PC-9 (cell line): ENCODE data around the gene CPED1. TPM values are rescaled to one million over a fixed set of nuclear protein-coding genes. Genes with fewer than 3 reads are reported as not detected.

Experiments
- BruUV-seq: library from RNA; stranded (reverse); fragments of 400-500 nt; replicated peaks from 2 replicates; lab custom pipeline; 2021; lab: Mats Ljungman, UMichigan
- CTCF ChIA-PET: fragments of 300-600 bp; sonication (Branson Sonifier 250); formaldehyde crosslinking; loops from one replicate; lab custom pipeline; 2022; ENCODE audit warnings: antibody characterized with exemption; lab: Charles Lee
- POLR2A ChIA-PET: fragments of 300-600 bp; sonication (Branson Sonifier 250); formaldehyde crosslinking; loops from one replicate; lab custom pipeline; 2022; ENCODE audit warnings: antibody characterized with exemption; ENCODE audit not compliant: unreplicated experiment; lab: Charles Lee
- DNase-seq, 2 experiments: peaks; one replicate each; pipeline versions ENCODE4 v3.0.0 to v3.0.0-alpha.2; 2015 to 2022; ENCODE audit warnings: mixed read lengths in 1 of 2
- H2AFZ ChIP-seq: fragments of 200-600 bp; sonication (generic); 2 replicates; pipeline ENCODE4 v1.8.1; 2017; ENCODE audit warnings: antibody characterized with exemption
- H3F3A ChIP-seq: fragments of 200-600 bp; sonication (generic); 2 replicates; pipeline ENCODE4 v1.8.1; 2017; ENCODE audit warnings: antibody characterized with exemption, mild to moderate bottlenecking, low read depth; ENCODE audit not compliant: insufficient read depth
- H3K27ac ChIP-seq: fragments of 200-600 bp; sonication (generic); 2 replicates; pipeline ENCODE4 v1.6.1; 2016; ENCODE audit warnings: mixed run types
- H3K27me3 ChIP-seq: fragments of 200-600 bp; sonication (generic); 2 replicates; pipeline ENCODE4 v1.6.1; 2016; ENCODE audit warnings: low read depth, mixed run types; ENCODE audit not compliant: insufficient read depth
- H3K36me3 ChIP-seq: fragments of 200-600 bp; sonication (generic); 2 replicates; pipeline ENCODE4 v1.6.1; 2016; ENCODE audit warnings: low read depth, mixed run types
- H3K4me1 ChIP-seq: fragments of 200-600 bp; sonication (generic); replicated peaks from 2 replicates; pipeline ENCODE4 v1.6.1; 2016; ENCODE audit warnings: mixed run types; ENCODE audit not compliant: insufficient read depth
- H3K4me2 ChIP-seq: fragments of 200-600 bp; sonication (generic); 2 replicates; pipeline ENCODE4 v1.6.1; 2017; ENCODE audit warnings: mixed run types
- H3K4me3 ChIP-seq: fragments of 200-600 bp; sonication (generic); 2 replicates; pipeline ENCODE4 v1.6.1; 2016; ENCODE audit warnings: mixed run types
- H3K79me2 ChIP-seq: fragments of 200-600 bp; sonication (generic); 2 replicates; pipeline ENCODE4 v1.6.1; 2017; ENCODE audit warnings: low read depth, mixed run types
- H3K9me2 ChIP-seq: fragments of 200-600 bp; sonication (generic); 2 replicates; pipeline ENCODE4 v1.8.1; 2017; ENCODE audit warnings: mild to moderate bottlenecking; ENCODE audit not compliant: insufficient read depth
- H3K9me3 ChIP-seq: fragments of 200-600 bp; sonication (generic); 2 replicates; pipeline ENCODE4 v1.8.1; 2016; ENCODE audit warnings: low read depth; ENCODE audit not compliant: insufficient read depth
- H4K20me1 ChIP-seq: fragments of 200-600 bp; sonication (generic); 2 replicates; pipeline ENCODE4 v1.8.1; 2017; ENCODE audit not compliant: insufficient read depth
- CTCF ChIP-seq: fragments of 200-600 bp; sonication (generic); conservative IDR thresholded peaks from 2 replicates; pipeline ENCODE4 v1.6.1; 2017; ENCODE audit warnings: mixed run types, antibody characterized with exemption, mild to moderate bottlenecking, moderate library complexity
- EZH2 ChIP-seq: fragments of 200-600 bp; sonication (generic); IDR thresholded peaks from 2 replicates; pipeline ENCODE4 v1.8.0; 2017; ENCODE audit warnings: antibody characterized with exemption, low read depth
- intact Hi-C: fragments of 100-400 bp; cut with micrococcal nuclease; formaldehyde crosslinking; loops from one replicate; pipeline ENCODE4 v1.10.0; 2022; ENCODE audit not compliant: unreplicated experiment
- total RNA-seq: library from RNA; stranded (reverse); gene quantifications from 2 replicates; pipeline ENCODE4 v1.2.3, GENCODE V29; 2021

Gene CPED1
- total RNA-seq, 1 experiment from 2014 or later: 2.4 TPM

GRCh38 chr7:121300685-121301420 lies 312.3 kb downstream of the CPED1 start:
- H3K4me2 ChIP-seq: no peak overlapping the region
- H4K20me1 ChIP-seq: no peaks in the 10 kb centered on the region
- H3K9me3 ChIP-seq: no peaks in the 10 kb centered on the region
- no peaks in the 10 kb centered on the region for H3K27me3 ChIP-seq
- CTCF ChIA-PET: no interaction called here
- no peaks in the 10 kb centered on the region for H3K4me1 ChIP-seq
- no peak overlapping the region for H3K27ac ChIP-seq
- POLR2A ChIA-PET: no interaction called here
- H3K36me3 ChIP-seq: no peaks in the 10 kb centered on the region
- H3K4me3 ChIP-seq: no peak overlapping the region
- no peak overlapping the region for H2AFZ ChIP-seq
- H3K79me2 ChIP-seq: no peaks in the 10 kb centered on the region
- no peaks in the 10 kb centered on the region for H3F3A ChIP-seq
- DNase-seq: no peak
- TF ChIP-seq EZH2 (no peak), CTCF (no peak)
- no TSS peak for BruUV-seq
- intact Hi-C loops: no loop called here
- no peaks in the 10 kb centered on the region for H3K9me2 ChIP-seq

DNA sequence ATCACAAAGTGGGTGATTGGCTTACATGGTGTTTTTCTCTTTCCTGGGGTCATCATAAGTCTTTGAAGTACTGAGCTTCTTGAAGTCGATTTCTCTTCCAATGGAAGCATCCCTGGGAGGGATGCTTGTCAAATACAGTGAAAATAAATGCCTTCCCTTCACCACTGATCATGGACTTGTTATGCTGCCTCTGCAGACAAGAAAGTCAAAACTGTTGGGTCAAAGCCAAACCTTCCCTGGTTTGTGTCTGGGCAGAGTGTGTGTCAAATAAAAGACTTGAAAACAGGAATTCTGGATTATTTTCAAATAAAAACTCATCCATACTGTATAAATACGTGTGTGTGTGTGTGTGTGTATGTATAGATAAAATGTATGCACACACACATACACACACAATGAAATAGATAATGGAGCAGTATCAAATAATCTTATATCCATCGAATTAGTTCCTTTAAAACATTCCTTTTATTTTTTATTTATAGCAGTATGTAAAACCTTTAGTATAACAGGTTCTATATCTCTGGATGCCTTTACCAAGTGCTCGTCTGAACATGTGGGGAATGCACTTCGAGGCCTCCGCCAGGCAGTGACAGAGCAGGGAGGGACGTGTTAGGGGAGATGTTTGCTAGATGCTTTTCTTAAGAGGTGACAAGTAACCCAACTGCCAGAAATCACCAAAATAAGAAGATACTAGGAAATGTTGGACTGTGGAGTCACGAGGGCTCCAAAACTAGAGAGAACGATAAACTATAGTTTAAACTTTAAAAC lies 313.1 kb downstream of the CPED1 start:
- TF ChIP-seq CTCF (no peak), EZH2 (no peak)
- no TSS peak for BruUV-seq
- Histone ChIP-seq H3F3A (no peaks in the 10 kb centered on the region), H3K36me3 (no peaks in the 10 kb centered on the region), H3K9me3 (no peaks in the 10 kb centered on the region), H3K27me3 (no peaks in the 10 kb centered on the region), H3K27ac (no peak overlapping the region), H4K20me1 (no peaks in the 10 kb centered on the region), H2AFZ (no peak overlapping the region), H3K4me1 (no peaks in the 10 kb centered on the region), H3K4me3 (no peak overlapping the region), H3K9me2 (no peaks in the 10 kb centered on the region; the same call in 1 of the 2 replicates), H3K4me2 (no peak overlapping the region), H3K79me2 (no peaks in the 10 kb centered on the region)
- DNase-seq: no peak
- ChIA-PET POLR2A (no interaction called here), CTCF (interaction anchor here (0.6 kb wide), 1 partner anchor 244 kb away, joined by 14 read pairs; no protein-coding TSS in a partner anchor)
- intact Hi-C loops: no loop called here

- no peak for TF ChIP-seq EZH2
- TF ChIP-seq CTCF: no peak
- Histone ChIP-seq H3K79me2 (no peaks in the 10 kb centered on the region), H3K27ac (no peak overlapping the region), H3K4me2 (no peak overlapping the region), H3K27me3 (no peaks in the 10 kb centered on the region), H3F3A (no peaks in the 10 kb centered on the region), H3K4me3 (no peak overlapping the region), H4K20me1 (no peaks in the 10 kb centered on the region), H3K4me1 (no peaks in the 10 kb centered on the region), H3K9me3 (no peaks in the 10 kb centered on the region), H3K36me3 (no peaks in the 10 kb centered on the region), H2AFZ (no peak overlapping the region), H3K9me2 (no peaks in the 10 kb centered on the region; the same call in 1 of the 2 replicates)
- ChIA-PET CTCF (interaction anchor here (0.6 kb wide), 1 partner anchor 243 kb away, joined by 14 read pairs; no protein-coding TSS in a partner anchor), POLR2A (no interaction called here)
- intact Hi-C loops: no loop called here
- no peak for DNase-seq
- no TSS peak for BruUV-seq
Observed at GRCh38 chr7:121302214-121302745, 313.8 kb downstream of the CPED1 start.
